Embryonic facial prominence (tissue), 1 donor: ENCODE results near the gene MATCAP1.

Experiments used
- DNase-seq: peaks from one replicate; pipeline ENCODE4 v3.0.0-alpha.2; 2016; ENCODE audit errors: extremely low spot score

MATCAP1 gene

GRCh38 chr16:67208154-67208896 is 24.6 kb upstream of the MATCAP1 start:
- DNase-seq: no peak

- no peak for DNase-seq
Measured at GRCh38 chr16:67207249-67208091, 23.7 kb upstream of the MATCAP1 start.

GRCh38 chr16:67206838-67207248 is 23.1 kb upstream of the MATCAP1 start:
- no peak for DNase-seq

GRCh38 chr16:67206129-67206837 is 22.5 kb upstream of the MATCAP1 start:
- no peak for DNase-seq

- DNase-seq: no peak
Measured at GRCh38 chr16:67204076-67204475, 20.3 kb upstream of the MATCAP1 start.

- DNase-seq: no peak
Measured at GRCh38 chr16:67202956-67203493, 19.3 kb upstream of the MATCAP1 start.

GRCh38 chr16:67202426-67202825 is 18.7 kb upstream of the MATCAP1 start:
- no peak for DNase-seq

- no peak for DNase-seq
Measured at GRCh38 chr16:67201411-67202345, 17.9 kb upstream of the MATCAP1 start.

GRCh38 chr16:67200491-67200890 is 16.7 kb upstream of the MATCAP1 start:
- no peak for DNase-seq

GRCh38 chr16:67199808-67200198 is 16.0 kb upstream of the MATCAP1 start:
- DNase-seq: no peak

- DNase-seq: no peak
Measured at GRCh38 chr16:67199011-67199807, 15.4 kb upstream of the MATCAP1 start, which contains the start of gene ELMO3. TSS of gene ELMO3 (plus strand) at chr16:67199131. CDS start at chr16:67199327, 196 bp downstream.

- no peak for DNase-seq
Measured at GRCh38 chr16:67198238-67198734, 14.5 kb upstream of the MATCAP1 start.

- no peak for DNase-seq
Measured at GRCh38 chr16:67197704-67198103, 13.9 kb upstream of the MATCAP1 start.

GRCh38 chr16:67196881-67197280 is 13.1 kb upstream of the MATCAP1 start:
- DNase-seq: no peak

- no peak for DNase-seq
Measured at GRCh38 chr16:67195676-67196075, 11.9 kb upstream of the MATCAP1 start.

GRCh38 chr16:67194260-67194659 is 10.5 kb upstream of the MATCAP1 start:
- DNase-seq: no peak

GRCh38 chr16:67193536-67193935 is 9.8 kb upstream of the MATCAP1 start:
- no peak for DNase-seq

GRCh38 chr16:67192781-67193361 is 9.1 kb upstream of the MATCAP1 start:
- no peak for DNase-seq

GRCh38 chr16:67191995-67192681 is 8.4 kb upstream of the MATCAP1 start, which contains the start of gene E2F4:
TSS of gene E2F4 (plus strand) at chr16:67192155. CDS start at chr16:67192228, 73 bp downstream.
- DNase-seq: peak; percentile 82
